ENCODE measurements around the gene C1QBP.
A peak's percentile ranks its signal among the peaks of the same experiment; 100 is the strongest.
"Not testable (repeated sequence)": the region's sequence is repeated elsewhere in the genome, so short reads cannot be mapped to it uniquely, and the experiment has no call there.

C1QBP gene

DNA sequence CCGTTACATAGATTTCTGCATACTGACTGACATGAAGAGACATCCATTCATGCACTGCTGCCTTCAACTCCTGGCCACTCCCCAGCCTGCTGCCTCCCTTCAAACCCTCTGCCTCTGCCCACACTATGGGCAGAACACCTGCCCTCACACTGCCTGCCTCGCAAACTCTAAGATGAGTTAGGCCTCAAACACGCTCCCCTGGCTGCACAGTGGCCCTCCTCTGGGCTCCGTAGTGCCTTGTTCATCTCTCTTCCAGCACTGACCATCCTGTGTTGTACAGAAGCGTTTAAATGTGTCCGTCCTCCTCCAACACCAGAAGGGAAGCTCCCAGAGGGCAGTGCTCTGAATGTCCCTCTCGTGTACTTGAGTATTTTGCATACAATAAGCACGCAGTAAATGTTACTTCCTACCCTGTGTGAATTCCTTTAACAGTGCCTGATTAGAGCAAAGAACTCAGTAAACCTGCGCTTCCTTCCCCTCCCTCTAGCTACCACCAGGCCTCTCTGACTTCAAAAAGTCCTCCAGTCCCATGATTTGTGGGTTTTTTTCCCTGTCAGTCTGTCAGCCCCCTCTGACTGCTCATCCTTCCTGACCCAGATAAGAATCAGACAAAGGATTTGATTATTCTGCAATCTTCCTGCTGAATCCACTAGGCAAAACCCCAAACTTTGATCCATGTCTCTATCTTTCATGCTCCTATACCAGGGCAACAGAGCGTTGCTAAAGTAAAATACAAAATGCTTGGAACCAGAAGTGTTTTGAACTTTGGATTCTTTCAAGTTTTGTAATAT, 26.0 kb upstream of the C1QBP start:
- CTCF ChIA-PET: no interaction called here
- H3K27ac ChIP-seq: no peak overlapping the region

DNA sequence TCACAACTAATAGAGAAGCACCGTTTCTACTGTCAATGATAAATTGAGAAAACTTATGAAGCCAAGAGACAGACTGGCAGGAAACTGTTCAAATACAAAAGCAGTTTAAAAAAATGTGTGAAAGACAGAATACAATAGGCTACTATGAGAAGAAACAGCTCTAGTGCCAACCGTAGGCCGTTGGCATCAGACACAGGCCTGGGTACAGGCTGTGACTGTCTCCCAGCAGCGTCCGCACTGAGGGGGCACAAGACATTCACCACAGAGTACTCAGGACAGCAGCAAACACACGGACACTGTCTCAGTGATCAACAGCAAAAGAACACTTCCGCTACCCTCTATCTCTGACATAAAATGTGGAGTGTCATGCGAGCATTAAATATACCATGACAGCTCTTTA, 7.8 kb upstream of the C1QBP start:
- no peak for DNase-seq (ENCODE audit: low spot score)
- CTCF ChIA-PET: interaction anchor here (0.6 kb wide), 1 partner anchor 69 kb away, joined by 3 read pairs; no protein-coding TSS in a partner anchor
- TF ChIP-seq, protein P1, sequence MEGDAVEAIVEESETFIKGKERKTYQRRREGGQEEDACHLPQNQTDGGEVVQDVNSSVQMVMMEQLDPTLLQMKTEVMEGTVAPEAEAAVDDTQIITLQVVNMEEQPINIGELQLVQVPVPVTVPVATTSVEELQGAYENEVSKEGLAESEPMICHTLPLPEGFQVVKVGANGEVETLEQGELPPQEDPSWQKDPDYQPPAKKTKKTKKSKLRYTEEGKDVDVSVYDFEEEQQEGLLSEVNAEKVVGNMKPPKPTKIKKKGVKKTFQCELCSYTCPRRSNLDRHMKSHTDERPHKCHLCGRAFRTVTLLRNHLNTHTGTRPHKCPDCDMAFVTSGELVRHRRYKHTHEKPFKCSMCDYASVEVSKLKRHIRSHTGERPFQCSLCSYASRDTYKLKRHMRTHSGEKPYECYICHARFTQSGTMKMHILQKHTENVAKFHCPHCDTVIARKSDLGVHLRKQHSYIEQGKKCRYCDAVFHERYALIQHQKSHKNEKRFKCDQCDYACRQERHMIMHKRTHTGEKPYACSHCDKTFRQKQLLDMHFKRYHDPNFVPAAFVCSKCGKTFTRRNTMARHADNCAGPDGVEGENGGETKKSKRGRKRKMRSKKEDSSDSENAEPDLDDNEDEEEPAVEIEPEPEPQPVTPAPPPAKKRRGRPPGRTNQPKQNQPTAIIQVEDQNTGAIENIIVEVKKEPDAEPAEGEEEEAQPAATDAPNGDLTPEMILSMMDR (conservative IDR thresholded peaks at IDR 0.05; ENCODE audit: low read depth): no peak
- H3K27ac ChIP-seq: no peak overlapping the region
- POLR2A ChIA-PET (ENCODE audit: low non-redundant PET): interaction anchor here (0.6 kb wide), 1 partner anchor 610 kb away, joined by 3 read pairs; no protein-coding TSS in a partner anchor

More for the DNA sequence above, 26.0 kb upstream of the C1QBP start:
- no peak for DNase-seq (ENCODE audit: low spot score)
- TF ChIP-seq, protein P1 (conservative IDR thresholded peaks at IDR 0.05; ENCODE audit: low read depth): no peak
- POLR2A ChIA-PET (ENCODE audit: low non-redundant PET): no interaction called here

DNA sequence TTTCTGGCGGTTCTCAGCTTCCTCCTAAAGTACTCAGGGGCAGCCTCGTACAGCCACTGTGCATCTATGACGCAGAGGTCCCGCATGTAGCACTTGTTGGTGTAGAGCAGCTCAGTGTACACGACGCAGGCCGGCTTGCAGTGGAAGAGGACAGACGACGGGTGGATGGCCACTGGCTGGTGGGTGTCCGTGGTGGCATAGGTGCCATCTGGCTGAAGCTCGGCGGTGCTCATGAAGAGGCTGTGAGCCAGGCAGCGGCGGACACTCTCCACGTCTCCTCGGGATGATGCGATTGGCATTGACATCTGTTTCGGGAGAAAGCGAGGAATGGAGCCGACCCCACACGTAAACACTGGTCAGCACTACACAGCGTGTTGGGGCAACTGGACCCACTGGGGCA, 5.3 kb upstream of the C1QBP start:
- DNase-seq (ENCODE audit: low spot score): no peak
- ChIA-PET CTCF (interaction anchor here (0.6 kb wide), 1 partner anchor 252 kb away, joined by 3 read pairs; no protein-coding TSS in a partner anchor), POLR2A (ENCODE audit: low non-redundant PET) (no interaction called here)
- H3K27ac ChIP-seq: no peak overlapping the region
- TF ChIP-seq, protein P1 (conservative IDR thresholded peaks at IDR 0.05; ENCODE audit: low read depth): no peak

DNA sequence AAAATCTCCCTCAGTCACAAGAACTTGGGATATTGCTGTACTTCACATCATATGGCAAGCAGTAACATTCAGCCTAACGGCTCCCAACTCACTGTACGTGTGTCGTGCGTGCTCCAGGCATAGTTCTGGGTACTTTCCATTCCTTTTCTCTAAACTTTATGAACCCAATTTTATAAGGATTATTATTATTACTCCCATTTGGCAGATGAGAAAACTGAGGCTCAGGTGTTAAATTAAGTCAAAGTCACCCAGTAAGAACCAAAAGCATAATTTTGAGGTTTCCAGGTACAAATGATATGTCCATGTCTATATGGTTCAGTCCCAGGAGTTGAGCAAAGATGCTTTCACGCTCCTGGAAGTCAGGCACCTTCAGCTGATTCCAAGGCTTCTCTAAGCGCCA, 4.8 kb upstream of the C1QBP start:
- DNase-seq (ENCODE audit: low spot score): no peak
- TF ChIP-seq, protein P1 (conservative IDR thresholded peaks at IDR 0.05; ENCODE audit: low read depth): no peak
- ChIA-PET POLR2A (ENCODE audit: low non-redundant PET) (no interaction called here), CTCF (interaction anchor here (0.6 kb wide), 1 partner anchor 252 kb away, joined by 3 read pairs; no protein-coding TSS in a partner anchor)
- H3K27ac ChIP-seq: no peak overlapping the region

DNA sequence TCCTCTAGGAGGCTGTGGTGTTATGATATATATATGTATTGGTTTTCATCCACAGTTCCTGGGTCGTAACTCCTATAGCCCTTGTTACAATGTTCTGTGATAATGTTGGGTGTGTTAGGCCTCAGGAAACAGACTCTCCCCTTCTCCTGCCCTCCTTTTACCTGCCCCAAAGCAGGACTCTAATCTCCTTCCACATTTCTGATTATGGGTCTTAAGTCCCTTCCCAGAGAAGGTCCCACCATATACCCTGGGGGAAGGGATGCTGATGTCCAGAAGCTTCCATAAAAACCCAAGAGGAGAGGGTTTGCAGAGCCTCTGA, 450 bp upstream of the C1QBP start:
- TF ChIP-seq, protein P1 (conservative IDR thresholded peaks at IDR 0.05; ENCODE audit: low read depth): peak; percentile 80
- DNase-seq (ENCODE audit: low spot score): no peak
- peak overlapping the region; percentile 75 for H3K27ac ChIP-seq
- CTCF ChIA-PET: interaction anchor here (0.6 to 2.8 kb wide), 25 partner anchors 9 to 1341 kb away, joined by 3 to 17 read pairs (median 4); partner anchors contain the start of genes DHX33, NUP88 and RPAIN
- POLR2A ChIA-PET (ENCODE audit: low non-redundant PET): interaction anchor here (1.8 kb wide), 1 partner anchor 20 kb away, joined by 9 read pairs; the partner anchor contains the start of genes NUP88 and RPAIN

DNA sequence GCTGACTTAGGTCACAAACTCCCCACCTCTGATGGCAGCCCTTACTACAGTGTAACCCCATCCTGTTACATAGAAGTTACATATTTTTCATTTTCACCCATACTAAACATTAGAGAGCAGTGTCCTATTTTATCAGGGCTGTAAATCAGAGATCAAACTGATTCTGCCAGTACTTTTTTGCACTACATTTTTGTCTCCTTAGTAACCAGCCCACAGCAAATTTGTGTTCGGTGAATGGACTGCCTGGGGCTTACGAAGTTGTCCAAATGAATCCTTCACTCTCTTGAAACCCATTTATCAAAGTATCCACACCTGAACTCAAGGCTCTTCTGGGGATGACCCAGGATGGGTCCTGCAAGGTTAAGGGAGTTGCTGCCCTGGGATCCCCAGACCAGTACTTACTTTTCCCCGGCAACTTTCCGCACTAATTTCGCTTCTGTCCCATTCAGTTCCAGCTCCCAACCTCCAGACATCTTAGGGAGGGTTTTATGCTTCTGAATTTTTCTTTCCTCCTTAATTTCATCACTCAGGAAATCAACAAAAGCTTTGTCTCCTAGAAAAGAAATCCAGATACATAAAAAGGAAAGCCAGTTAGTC, 1.1 kb downstream of the C1QBP start:
- TF ChIP-seq, protein P1 (conservative IDR thresholded peaks at IDR 0.05; ENCODE audit: low read depth): no peak
- DNase-seq (ENCODE audit: low spot score): peak; percentile 55
- CTCF ChIA-PET: interaction anchor here (0.6 to 2.8 kb wide), 5 partner anchors 12 to 30 kb away, joined by 3 to 17 read pairs (median 3); partner anchors contain the start of gene NUP88
- POLR2A ChIA-PET (ENCODE audit: low non-redundant PET): no interaction called here
- H3K27ac ChIP-seq: no peak overlapping the region

DNA sequence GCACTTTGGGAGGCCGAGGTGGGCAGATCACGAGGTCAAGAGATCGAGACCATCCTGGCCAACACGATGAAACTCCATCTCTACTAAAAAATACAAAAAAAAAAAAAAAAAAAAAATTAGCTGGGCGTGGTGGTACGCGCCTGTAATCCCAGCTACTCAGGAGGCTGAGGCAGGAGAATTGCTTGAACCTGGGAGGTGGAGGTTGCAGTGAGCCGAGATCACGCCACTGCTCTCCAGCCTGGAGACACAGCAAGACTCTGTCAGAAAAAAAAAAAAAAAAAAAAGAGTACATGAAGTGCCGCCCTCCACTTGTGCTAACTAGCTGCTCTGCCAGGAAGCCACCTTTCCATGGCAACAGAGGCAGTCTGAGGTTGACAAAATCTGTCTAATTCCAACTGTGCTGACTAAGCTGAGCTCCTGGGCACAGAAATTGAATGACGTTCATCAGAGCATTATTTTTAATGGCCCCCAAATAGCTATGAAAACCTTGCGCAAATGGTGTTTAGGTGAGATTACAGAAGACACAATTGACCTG, 3.1 kb downstream of the C1QBP start:
- POLR2A ChIA-PET (ENCODE audit: low non-redundant PET): interaction anchor here (0.7 kb wide), 1 partner anchor 1886 kb away, joined by 3 read pairs; no protein-coding TSS in a partner anchor

More for the DNA sequence above, 3.1 kb downstream of the C1QBP start:
- not testable (repeated sequence) for DNase-seq (ENCODE audit: low spot score)
- H3K27ac ChIP-seq: peak overlapping the region; percentile 56
- CTCF ChIA-PET: interaction anchor here (0.6 kb wide), 1 partner anchor 11 kb away, joined by 3 read pairs; no protein-coding TSS in a partner anchor

Measured in RWPE1 (cell line).